B cell (primary cell): ENCODE measurements around the gene ACSBG1. TPM values are rescaled to one million over a fixed set of nuclear protein-coding genes. Genes with fewer than 3 reads are reported as not detected.

ENCODE experiments used
- ATAC-seq: fragments of 200-7000 bp; cut with Tn5 transposase; one replicate; pipeline ENCODE4 v1.10.0; 2021; ENCODE audit warnings: low read depth, mild to moderate bottlenecking, moderate number of reproducible peaks, moderate library complexity
- CTCF ChIA-PET: fragments of 350-600 bp; sonication (Branson Sonifier 250); formaldehyde crosslinking; loops from one replicate; lab custom pipeline; 2021; ENCODE audit warnings: antibody characterized with exemption, inconsistent platforms; lab: Charles Lee
- POLR2A ChIA-PET: fragments of 350-600 bp; sonication (Branson Sonifier 250); formaldehyde crosslinking; loops from one replicate; lab custom pipeline; 2021; ENCODE audit warnings: antibody characterized with exemption; lab: Charles Lee
- DNase-seq: peaks from one replicate; pipeline ENCODE4 v3.0.0; 2013
- H2AFZ ChIP-seq: 2 replicates; pipeline ENCODE4 v1.6.1; 2012; ENCODE audit warnings: mild to moderate bottlenecking, low read depth, low read length; ENCODE audit not compliant: insufficient read depth, poor library complexity, severe bottlenecking
- H3K27ac ChIP-seq, 2 donors: 1 replicate in 1 of 2; 2 replicates in 1 of 2; pipeline ENCODE4 v1.5.1; 2012 to 2013; ENCODE audit warnings: low read length in 2 of 2, mild to moderate bottlenecking in 2 of 2, moderate library complexity in 1 of 2
- H3K27me3 ChIP-seq, 4 experiments: fragments of 200-600 bp in 1 of 4; sonication (generic) in 1 of 4; replicated peaks in 1 of 4; 1 replicate in 2 of 4; 2 replicates in 2 of 4; pipeline versions ENCODE4 v1.6.1 to v1.7.0; 2013 to 2016; ENCODE audit warnings: low read length in 3 of 4, mild to moderate bottlenecking in 2 of 4, mixed read lengths in 1 of 4, moderate library complexity in 1 of 4; ENCODE audit not compliant: insufficient read depth in 4 of 4, control insufficient read depth in 3 of 4; ENCODE audit errors: control extremely low read depth in 1 of 4
- H3K36me3 ChIP-seq, 2 experiments: replicated peaks in 1 of 2; 1 replicate in 1 of 2; 2 replicates in 1 of 2; pipeline versions ENCODE4 v1.6.1 to v1.7.1; 2013; ENCODE audit warnings: low read length in 1 of 2; ENCODE audit not compliant: insufficient read depth in 2 of 2, control insufficient read depth in 1 of 2; ENCODE audit errors: control extremely low read depth in 1 of 2, extremely low read depth in 1 of 2
- H3K4me1 ChIP-seq, 2 donors: fragments of 200-600 bp in 1 of 2; sonication (generic) in 1 of 2; 1 replicate in 1 of 2; 2 replicates in 1 of 2; pipeline versions ENCODE4 v1.5.1 to v1.6.1; 2013 to 2017; ENCODE audit warnings: low read length in 2 of 2; ENCODE audit not compliant: control insufficient read depth in 2 of 2, insufficient read depth in 2 of 2
- H3K4me2 ChIP-seq: replicated peaks from 2 replicates; pipeline ENCODE3; 2012; ENCODE audit warnings: mild to moderate bottlenecking, low read depth, low read length; ENCODE audit not compliant: poor library complexity, severe bottlenecking
- H3K4me3 ChIP-seq, 5 experiments: fragments of 200-600 bp in 1 of 5; sonication (generic) in 1 of 5; 1 replicate in 3 of 5; 2 replicates in 2 of 5; pipeline versions ENCODE4 v1.5.1 to v1.7.0; 2011 to 2016; ENCODE audit warnings: low read length in 4 of 5, mild to moderate bottlenecking in 4 of 5, low read depth in 2 of 5, control low read depth in 1 of 5, moderate library complexity in 1 of 5; ENCODE audit not compliant: insufficient read depth in 1 of 5; ENCODE audit errors: control extremely low read depth in 1 of 5, extremely low read depth in 1 of 5
- H3K79me2 ChIP-seq: fragments of 200-600 bp; sonication (generic); one replicate; pipeline ENCODE4 v1.6.0; 2016; ENCODE audit warnings: low read length; ENCODE audit not compliant: control insufficient read depth, insufficient read depth
- H3K9ac ChIP-seq: fragments of 200-600 bp; sonication (generic); 2 replicates; pipeline ENCODE4 v1.6.1; 2017; ENCODE audit warnings: mild to moderate bottlenecking, low read length, moderate library complexity
- H3K9me3 ChIP-seq, 3 donors: one replicate each; pipeline versions ENCODE4 v1.6.1 to v1.7.1; 2013; ENCODE audit warnings: low read length in 2 of 3; ENCODE audit not compliant: control insufficient read depth in 2 of 3, insufficient read depth in 1 of 3; ENCODE audit errors: control extremely low read depth in 1 of 3
- H4K20me1 ChIP-seq: 2 replicates; pipeline ENCODE4 v1.6.0; 2012; ENCODE audit warnings: mild to moderate bottlenecking, low read length; ENCODE audit not compliant: insufficient read depth, control insufficient read depth, poor library complexity, severe bottlenecking
- H3K27ac Mint-ChIP-seq: one replicate; pipeline ENCODE4 v1.8.0; 2021; ENCODE audit warnings: mixed read lengths
- H3K27me3 Mint-ChIP-seq: one replicate; pipeline ENCODE4 v1.8.0; 2021; ENCODE audit warnings: mixed read lengths
- H3K4me1 Mint-ChIP-seq: one replicate; pipeline ENCODE4 v1.8.0; 2021; ENCODE audit warnings: mixed read lengths
- H3K4me3 Mint-ChIP-seq: one replicate; pipeline ENCODE4 v1.8.0; 2021; ENCODE audit warnings: mixed read lengths
- H3K9me3 Mint-ChIP-seq: one replicate; pipeline ENCODE4 v1.8.0; 2022; ENCODE audit warnings: mixed read lengths; ENCODE audit not compliant: insufficient read depth
- CTCF ChIP-seq: fragments of 200-600 bp; IDR thresholded peaks from one replicate; pipeline ENCODE4 v1.8.0; 2022; ENCODE audit warnings: antibody characterized with exemption, mild to moderate bottlenecking
- EZH2 ChIP-seq: IDR thresholded peaks from 2 replicates; pipeline ENCODE4 v1.6.1; 2012; ENCODE audit warnings: borderline replicate concordance, low read depth, mild to moderate bottlenecking, moderate library complexity, low read length; ENCODE audit not compliant: insufficient read depth, poor library complexity, severe bottlenecking
- WGBS: methylation state at CpG from one replicate; pipeline ENCODE4 v1.1.5; 2013; ENCODE audit warnings: missing lambda C conversion rate; ENCODE audit not compliant: insufficient coverage; 5-methylcytosine and 5-hydroxymethylcytosine counted together
- intact Hi-C: fragments of 100-400 bp; cut with micrococcal nuclease; formaldehyde crosslinking; loops from one replicate; pipeline ENCODE4 v1.10.0; 2022
- polyA plus RNA-seq: library from polyadenylated mRNA; depleted of rRNA; stranded (reverse); fragments of >200 nt; gene quantifications from 2 replicates; pipeline ENCODE4 v1.2.3, GENCODE V29; 2012
- total RNA-seq, 2 donors: library from RNA; stranded (reverse); fragments of 120-200 nt in 1 of 2; gene quantifications; 1 replicate in 1 of 2; 2 replicates in 1 of 2; pipeline versions ENCODE4 v1.2.3 to v1.2.4, GENCODE V29; 2013 to 2022

The ACSBG1 gene
- total and polyA plus RNA-seq, 2 donors (not counting 1 experiment from before 2014, with no cell fraction given) = 0.03 to 0.07 TPM

GRCh38 chr15:78195735-78196201 is 38.6 kb downstream of the ACSBG1 start:
- no peaks in the 10 kb centered on the region for H4K20me1 ChIP-seq
- TF ChIP-seq CTCF (peak; percentile 79), EZH2 (no peak)
- no peak overlapping the region for H3K4me3 Mint-ChIP-seq
- POLR2A ChIA-PET = interaction anchor here (1.1 to 1.5 kb wide), 3 partner anchors 23 to 65 kb away, joined by 3 to 11 read pairs (median 3); partner anchors contain the start of genes CIB2 and IDH3A
- H3K4me1 Mint-ChIP-seq = peaks cover 2% of the 10 kb centered on the region
- H3K36me3 ChIP-seq = no peaks in the 10 kb centered on the region
- H3K9me3 ChIP-seq = no peaks in the 10 kb centered on the region
- DNase-seq (peak; percentile 79), ATAC-seq (peak; percentile 98)
- no peak overlapping the region for H3K4me3 ChIP-seq
- H3K4me1 ChIP-seq = no peaks in the 10 kb centered on the region
- peak overlapping the region; percentile 39 for H2AFZ ChIP-seq
- no peaks in the 10 kb centered on the region for H3K9me3 Mint-ChIP-seq
- H3K27me3 ChIP-seq = no peaks in the 10 kb centered on the region
- intact Hi-C loops = loop anchor here (1.0 to 5.0 kb wide), 7 partner anchors 46 to 512 kb away; partner anchors contain the start of genes CIB2 and IDH3A
- H3K9ac ChIP-seq = no peak overlapping the region
- H3K27ac ChIP-seq = no peak overlapping the region
- H3K4me2 ChIP-seq = no peak overlapping the region
- CTCF ChIA-PET = interaction anchor here (0.6 to 16.6 kb wide), 53 partner anchors 9 to 242 kb away, joined by 3 to 394 read pairs (median 5); partner anchors contain the start of genes CIB2, DNAJA4, IDH3A and SKIC8
- 35% methylated on average over 5 of the region's 7 CpGs for WGBS
- H3K79me2 ChIP-seq = no peaks in the 10 kb centered on the region
- H3K27me3 Mint-ChIP-seq = no peaks in the 10 kb centered on the region
- H3K27ac Mint-ChIP-seq = no peak overlapping the region

GRCh38 chr15:78194568-78194925 is 39.8 kb downstream of the ACSBG1 start:
- intact Hi-C loops = loop anchor here (2.0 kb wide), 1 partner anchor 236 kb away; no protein-coding TSS in a partner anchor
- Histone ChIP-seq H3K4me1 (no peaks in the 10 kb centered on the region), H3K9me3 (no peaks in the 10 kb centered on the region), H3K79me2 (no peaks in the 10 kb centered on the region), H3K27ac (no peak overlapping the region), H3K9ac (no peak overlapping the region), H3K27me3 (no peaks in the 10 kb centered on the region), H4K20me1 (no peaks in the 10 kb centered on the region), H2AFZ (no peak overlapping the region), H3K4me3 (no peak overlapping the region), H3K36me3 (no peaks in the 10 kb centered on the region), H3K4me2 (no peak overlapping the region)
- H3K4me1 Mint-ChIP-seq = peaks cover 2% of the 10 kb centered on the region
- ATAC-seq (no peak), DNase-seq (no peak)
- no peaks in the 10 kb centered on the region for H3K27me3 Mint-ChIP-seq
- no peak overlapping the region for H3K27ac Mint-ChIP-seq
- CTCF ChIA-PET = interaction anchor here (0.9 to 16.6 kb wide), 20 partner anchors 9 to 228 kb away, joined by 3 to 394 read pairs (median 13); partner anchors contain the start of genes CIB2 and IDH3A
- TF ChIP-seq EZH2 (no peak), CTCF (no peak)
- no peak overlapping the region for H3K4me3 Mint-ChIP-seq
- WGBS = 96% methylated on average over 13 of the region's 15 CpGs
- POLR2A ChIA-PET = interaction anchor here (0.5 to 1.1 kb wide), 2 partner anchors 40 to 46 kb away, joined by 3 to 4 read pairs; partner anchors contain the start of gene IDH3A
- H3K9me3 Mint-ChIP-seq = peaks cover 2% of the 10 kb centered on the region
